ENCODE results near the gene DUSP22. TPM values are rescaled to one million over a fixed set of nuclear protein-coding genes. Genes with fewer than 3 reads are reported as not detected.

The DUSP22 gene
- total RNA-seq, 1 experiment from 2014 or later = 16.0 TPM

GRCh38 chr6:290111-290922, 2.0 kb upstream of the DUSP22 start:
- intact Hi-C loops (cut with micrococcal nuclease; ENCODE audit: unreplicated experiment) = no loop called here
- POLR2A ChIA-PET (ENCODE audit: low non-redundant PET) = no interaction called here
- TF ChIP-seq EZH2 (IDR thresholded peaks at IDR 0.05; ENCODE audit: borderline replicate concordance, low read depth, low read length, poor library complexity, severe bottlenecking) (no peak), CTCF (conservative IDR thresholded peaks at IDR 0.05; ENCODE audit: low read depth, low read length) (no peak)
- Histone ChIP-seq H3K27me3 (replicated peaks; ENCODE audit: insufficient read depth, low read depth, low read length, poor library complexity) (no peaks in the 10 kb centered on the region), H3K4me3 (ENCODE audit: low read depth, low read length, poor library complexity, severe bottlenecking) (no peak overlapping the region), H3K27ac (ENCODE audit: low read depth, low read length, poor library complexity, severe bottlenecking) (no peak overlapping the region), H3K9me3 (ENCODE audit: low read depth, low read length, poor library complexity, severe bottlenecking) (no peaks in the 10 kb centered on the region), H3K36me3 (ENCODE audit: insufficient read depth, low read length, poor library complexity, severe bottlenecking) (no peaks in the 10 kb centered on the region), H3K4me1 (ENCODE audit: insufficient read depth, low read length, poor library complexity, severe bottlenecking) (no peaks in the 10 kb centered on the region)
- no peak for DNase-seq (ENCODE audit: low spot score)
- BruUV-seq (replicated peaks) = no TSS peak
- CTCF ChIA-PET = no interaction called here

GRCh38 chr6:291204-291696, 1.0 kb upstream of the DUSP22 start:
- Histone ChIP-seq H3K4me3 (ENCODE audit: low read depth, low read length, poor library complexity, severe bottlenecking) (peak overlapping the region; percentile 61), H3K36me3 (ENCODE audit: insufficient read depth, low read length, poor library complexity, severe bottlenecking) (no peaks in the 10 kb centered on the region), H3K27me3 (replicated peaks; ENCODE audit: insufficient read depth, low read depth, low read length, poor library complexity) (no peaks in the 10 kb centered on the region), H3K9me3 (ENCODE audit: low read depth, low read length, poor library complexity, severe bottlenecking) (no peaks in the 10 kb centered on the region), H3K4me1 (ENCODE audit: insufficient read depth, low read length, poor library complexity, severe bottlenecking) (no peaks in the 10 kb centered on the region), H3K27ac (ENCODE audit: low read depth, low read length, poor library complexity, severe bottlenecking) (no peak overlapping the region)
- TSS peak; percentile 73 for BruUV-seq (replicated peaks)
- CTCF ChIA-PET = no interaction called here
- no peak for DNase-seq (ENCODE audit: low spot score)
- POLR2A ChIA-PET (ENCODE audit: low non-redundant PET) = no interaction called here
- TF ChIP-seq EZH2 (IDR thresholded peaks at IDR 0.05; ENCODE audit: borderline replicate concordance, low read depth, low read length, poor library complexity, severe bottlenecking) (no peak), CTCF (conservative IDR thresholded peaks at IDR 0.05; ENCODE audit: low read depth, low read length) (no peak)
- intact Hi-C loops (cut with micrococcal nuclease; ENCODE audit: unreplicated experiment) = no loop called here

GRCh38 chr6:292506-293192, 362 bp downstream of the DUSP22 start:
- Histone ChIP-seq H3K36me3 (ENCODE audit: insufficient read depth, low read length, poor library complexity, severe bottlenecking) (no peaks in the 10 kb centered on the region), H3K27ac (ENCODE audit: low read depth, low read length, poor library complexity, severe bottlenecking) (peak overlapping the region; percentile 48), H3K9me3 (ENCODE audit: low read depth, low read length, poor library complexity, severe bottlenecking) (no peaks in the 10 kb centered on the region), H3K4me1 (ENCODE audit: insufficient read depth, low read length, poor library complexity, severe bottlenecking) (no peaks in the 10 kb centered on the region), H3K4me3 (ENCODE audit: low read depth, low read length, poor library complexity, severe bottlenecking) (peak overlapping the region; percentile 61), H3K27me3 (replicated peaks; ENCODE audit: insufficient read depth, low read depth, low read length, poor library complexity) (no peaks in the 10 kb centered on the region)
- ChIA-PET POLR2A (ENCODE audit: low non-redundant PET) (no interaction called here), CTCF (no interaction called here)
- TF ChIP-seq CTCF (conservative IDR thresholded peaks at IDR 0.05; ENCODE audit: low read depth, low read length) (no peak), EZH2 (IDR thresholded peaks at IDR 0.05; ENCODE audit: borderline replicate concordance, low read depth, low read length, poor library complexity, severe bottlenecking) (no peak)
- BruUV-seq (replicated peaks) = no TSS peak
- intact Hi-C loops (cut with micrococcal nuclease; ENCODE audit: unreplicated experiment) = no loop called here
- peak; percentile 19 for DNase-seq (ENCODE audit: low spot score)
